ENCODE data around the gene RBM23. TPM values are rescaled to one million over a fixed set of nuclear protein-coding genes. Genes with fewer than 3 reads are reported as not detected.
A peak's percentile ranks its signal among the peaks of the same experiment; 100 is the strongest.
"Not testable (repeated sequence)": the region's sequence is repeated elsewhere in the genome, so short reads cannot be mapped to it uniquely, and the experiment has no call there.

RBM23 gene
- total RNA-seq, 2 experiments from 2014 or later: 79.0 to 79.6 TPM

GRCh38 chr14:22929961-22930364, 11.0 kb upstream of the RBM23 start:
- no peak overlapping the region for H3K4me3 Mint-ChIP-seq
- ChIA-PET POLR2A (interaction anchor here (0.7 to 1.0 kb wide), 3 partner anchors 26 to 59 kb away, joined by 3 read pairs; no protein-coding TSS in a partner anchor), CTCF (interaction anchor here (0.5 to 3.2 kb wide), 29 partner anchors 9 to 419 kb away, joined by 3 to 45 read pairs (median 7); partner anchors contain the start of genes AJUBA, CDH24, HAUS4 and RBM23)
- H3K9me3 Mint-ChIP-seq: no peaks in the 10 kb centered on the region
- DNase-seq: no peak
- no peaks in the 10 kb centered on the region for H3K27me3 Mint-ChIP-seq
- peaks cover 16% of the 10 kb centered on the region for H3K36me3 Mint-ChIP-seq (ENCODE audit: low read depth)
- peaks cover 27% of the 10 kb centered on the region for H3K4me1 Mint-ChIP-seq
- no peak overlapping the region for H3K27ac Mint-ChIP-seq

DNA sequence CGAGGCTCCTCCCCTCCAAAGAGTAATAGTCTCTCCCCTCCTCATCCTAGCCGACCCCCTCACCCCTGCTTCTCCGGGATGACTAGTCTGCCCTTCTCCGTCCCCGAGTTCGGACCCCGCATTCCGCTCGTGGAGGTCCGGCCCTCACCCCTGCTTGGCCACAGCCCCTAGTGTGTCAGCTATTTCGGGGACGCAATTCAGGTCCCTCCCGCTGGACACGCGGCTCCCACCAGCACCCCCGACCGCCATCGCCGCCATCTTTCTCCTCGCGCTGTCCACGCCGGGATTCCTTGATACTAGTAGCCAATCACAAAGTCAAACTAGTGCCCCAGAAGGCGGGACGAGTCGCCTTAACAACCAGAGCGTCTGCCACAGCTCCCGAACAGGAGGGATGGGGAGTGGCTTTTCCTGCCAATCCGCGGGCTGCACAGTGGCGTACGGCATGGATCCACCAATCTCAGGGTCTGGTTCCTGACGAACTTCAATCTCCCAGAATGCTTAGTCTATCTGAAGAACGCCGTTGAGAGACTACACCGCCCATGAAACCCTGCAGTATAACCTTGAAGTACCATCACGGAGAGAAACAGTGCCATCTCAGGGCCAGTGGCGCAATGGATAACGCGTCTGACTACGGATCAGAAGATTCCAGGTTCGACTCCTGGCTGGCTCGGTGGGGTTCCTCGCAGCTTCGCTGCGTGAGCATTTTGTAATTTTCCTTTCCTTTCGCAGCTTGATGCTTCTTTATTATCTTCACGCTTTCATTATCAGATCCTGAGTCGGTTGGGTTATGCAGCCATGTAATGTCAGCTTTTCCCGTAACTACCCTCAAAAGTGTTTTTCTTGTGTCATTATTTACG, 10.4 kb upstream of the RBM23 start, which contains the start of gene PRMT5:
TSS of gene PRMT5 (minus strand) at position 273 of the 857 bp plus-strand sequence. CDS start at position 258, 15 bp downstream.
- Mint-ChIP-seq H3K9me3 (no peaks in the 10 kb centered on the region), H3K27ac (no peak within 1 kb of the TSS), H3K4me3 (no peak within 1 kb of the TSS), H3K36me3 (ENCODE audit: low read depth) (peaks cover 20% of the 10 kb centered on the region), H3K27me3 (no peaks in the 10 kb centered on the region), H3K4me1 (peaks cover 27% of the 10 kb centered on the region)
- peak; percentile 99 for DNase-seq
- ChIA-PET CTCF (interaction anchor here (1.1 to 3.2 kb wide), 24 partner anchors 10 to 419 kb away, joined by 3 to 45 read pairs (median 7); partner anchors contain the start of genes AJUBA, CDH24, HAUS4 and RBM23), POLR2A (interaction anchor here (0.5 to 1.0 kb wide), 4 partner anchors 27 to 77 kb away, joined by 3 read pairs; no protein-coding TSS in a partner anchor)

DNA sequence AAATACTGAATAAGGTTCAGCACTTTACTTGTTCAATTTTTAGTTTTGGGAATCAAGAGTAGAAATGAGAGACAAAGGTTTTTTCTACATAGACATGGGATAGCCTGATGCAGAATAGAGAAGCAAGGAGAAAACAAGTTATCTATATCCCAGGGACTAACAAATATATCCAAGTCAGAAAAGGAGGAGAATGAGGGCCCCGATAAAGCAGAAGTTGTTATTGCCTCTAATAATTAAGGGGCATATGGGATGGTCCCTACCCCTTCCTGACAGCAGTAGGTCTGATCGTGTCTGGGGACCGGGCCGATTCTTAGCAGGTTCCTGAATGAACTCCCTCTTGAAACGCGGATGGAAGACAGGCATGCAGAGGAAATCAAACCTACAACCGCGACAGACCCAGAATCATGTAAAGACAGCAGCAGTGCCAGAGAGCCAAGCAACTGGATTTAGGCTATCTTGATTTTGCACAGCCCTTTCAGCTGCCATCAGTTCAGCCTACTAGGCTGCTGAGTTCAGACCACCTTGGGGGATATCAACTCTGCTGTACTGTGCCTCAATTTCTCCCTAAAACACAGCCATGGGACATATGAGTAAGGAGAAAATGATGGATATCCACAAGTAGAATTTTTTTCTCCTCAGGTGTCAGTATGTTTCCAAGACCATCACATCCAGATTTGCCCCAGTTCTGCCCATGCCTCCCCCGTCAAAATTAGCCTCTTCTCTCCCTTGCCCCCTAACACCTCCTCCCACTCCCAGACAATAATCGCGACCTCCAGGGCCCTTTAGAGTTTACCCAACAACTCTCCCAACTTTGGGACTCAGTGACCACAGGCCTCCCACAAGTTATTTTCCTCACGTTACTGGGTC, 9.5 kb upstream of the RBM23 start:
- Mint-ChIP-seq H3K27me3 (no peaks in the 10 kb centered on the region), H3K4me3 (no peak overlapping the region), H3K4me1 (peaks cover 27% of the 10 kb centered on the region), H3K9me3 (no peaks in the 10 kb centered on the region), H3K36me3 (ENCODE audit: low read depth) (peaks cover 24% of the 10 kb centered on the region), H3K27ac (no peak overlapping the region)
- CTCF ChIA-PET: interaction anchor here (0.7 to 3.2 kb wide), 21 partner anchors 10 to 372 kb away, joined by 3 to 45 read pairs (median 7); partner anchors contain the start of genes AJUBA, CDH24, DAD1 and HAUS4
- DNase-seq: peak; percentile 16
- POLR2A ChIA-PET: interaction anchor here (0.5 kb wide), 1 partner anchor 78 kb away, joined by 3 read pairs; no protein-coding TSS in a partner anchor

- H3K4me1 Mint-ChIP-seq: peaks cover 26% of the 10 kb centered on the region
- peaks cover 31% of the 10 kb centered on the region for H3K36me3 Mint-ChIP-seq (ENCODE audit: low read depth)
- H3K27me3 Mint-ChIP-seq: no peaks in the 10 kb centered on the region
- H3K4me3 Mint-ChIP-seq: no peak overlapping the region
- DNase-seq: no peak
- POLR2A ChIA-PET: no interaction called here
- H3K9me3 Mint-ChIP-seq: no peaks in the 10 kb centered on the region
- CTCF ChIA-PET: no interaction called here
- no peak overlapping the region for H3K27ac Mint-ChIP-seq
Measured at GRCh38 chr14:22926316-22926715, 7.4 kb upstream of the RBM23 start.

DNA sequence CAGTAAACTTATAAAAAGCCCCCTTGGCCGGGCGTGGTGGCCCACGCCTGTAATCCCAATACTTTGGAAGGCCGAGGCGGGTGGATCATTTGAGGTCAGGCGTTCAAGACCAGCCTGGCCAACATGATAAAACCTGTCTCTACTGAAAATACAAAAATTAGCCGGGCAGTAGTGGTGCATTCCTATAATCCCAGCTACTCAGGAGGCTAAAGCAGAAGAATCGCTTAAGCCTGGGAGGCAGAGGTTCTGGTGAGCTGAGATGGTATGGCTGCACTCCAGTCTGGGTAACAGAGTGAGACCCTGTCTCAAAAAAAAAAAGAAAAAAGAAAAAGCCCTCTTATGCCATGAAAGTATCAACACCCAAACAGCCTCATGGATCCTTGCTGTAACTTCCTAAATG, 6.6 kb upstream of the RBM23 start:
- no peak overlapping the region for H3K4me3 Mint-ChIP-seq
- CTCF ChIA-PET: no interaction called here

DNA sequence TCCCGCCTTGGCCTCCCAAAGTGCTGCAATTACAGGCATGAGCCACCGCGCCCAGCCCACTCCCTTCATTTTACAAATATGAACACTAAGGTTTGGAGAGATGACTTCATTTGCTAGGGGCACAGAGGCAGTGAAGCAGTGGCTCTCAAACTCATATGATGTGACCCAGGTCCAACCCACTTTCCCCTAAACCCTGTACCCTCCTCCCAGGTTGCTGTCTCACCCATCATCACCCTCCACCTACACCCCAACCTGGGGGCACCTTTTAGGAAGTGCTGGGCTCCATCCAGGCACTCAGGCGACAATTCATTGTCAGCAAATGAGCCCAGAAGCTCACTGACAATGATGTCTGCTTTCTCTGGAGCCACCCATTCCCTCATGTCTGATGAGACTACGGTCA, 4.8 kb upstream of the RBM23 start:
- DNase-seq: no peak
- peaks cover 43% of the 10 kb centered on the region for H3K36me3 Mint-ChIP-seq (ENCODE audit: low read depth)
- CTCF ChIA-PET: interaction anchor here (1.8 kb wide), 1 partner anchor 51 kb away, joined by 3 read pairs; no protein-coding TSS in a partner anchor

More for the DNA sequence above, 6.6 kb upstream of the RBM23 start:
- DNase-seq: no peak
- Mint-ChIP-seq H3K9me3 (no peaks in the 10 kb centered on the region), H3K4me1 (peaks cover 28% of the 10 kb centered on the region), H3K27ac (no peak overlapping the region), H3K27me3 (no peaks in the 10 kb centered on the region), H3K36me3 (ENCODE audit: low read depth) (peaks cover 34% of the 10 kb centered on the region)
- POLR2A ChIA-PET: no interaction called here

DNA sequence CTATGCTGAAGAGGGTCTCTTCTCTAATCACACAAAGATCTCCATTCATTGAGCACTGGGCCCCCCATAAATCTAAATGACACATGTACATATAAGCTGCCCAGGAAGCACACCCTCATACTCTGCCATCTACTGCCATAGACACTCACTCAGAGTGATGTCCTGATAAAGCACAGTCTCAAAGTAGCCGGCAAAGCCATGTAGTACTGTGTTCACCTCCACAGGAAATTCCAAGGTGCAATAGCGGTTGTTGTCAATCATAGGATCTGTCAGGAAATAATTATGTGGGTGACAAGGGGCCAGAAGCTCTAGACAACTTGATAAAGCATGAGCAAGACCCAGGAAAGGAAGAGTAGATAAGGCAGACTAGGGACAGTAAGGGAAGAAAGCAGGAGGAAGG, 3.3 kb upstream of the RBM23 start:
- CTCF ChIA-PET: interaction anchor here (1.8 kb wide), 1 partner anchor 49 kb away, joined by 3 read pairs; no protein-coding TSS in a partner anchor
- Mint-ChIP-seq H3K4me3 (no peak overlapping the region), H3K27me3 (no peaks in the 10 kb centered on the region), H3K27ac (no peak overlapping the region), H3K9me3 (no peaks in the 10 kb centered on the region), H3K36me3 (ENCODE audit: low read depth) (peaks cover 52% of the 10 kb centered on the region), H3K4me1 (peaks cover 43% of the 10 kb centered on the region)
- POLR2A ChIA-PET: no interaction called here
- no peak for DNase-seq

More for the DNA sequence above, 4.8 kb upstream of the RBM23 start:
- POLR2A ChIA-PET: no interaction called here
- no peak overlapping the region for H3K27ac Mint-ChIP-seq
- no peaks in the 10 kb centered on the region for H3K27me3 Mint-ChIP-seq
- peaks cover 42% of the 10 kb centered on the region for H3K4me1 Mint-ChIP-seq
- H3K4me3 Mint-ChIP-seq: no peak overlapping the region
- H3K9me3 Mint-ChIP-seq: no peaks in the 10 kb centered on the region

DNA sequence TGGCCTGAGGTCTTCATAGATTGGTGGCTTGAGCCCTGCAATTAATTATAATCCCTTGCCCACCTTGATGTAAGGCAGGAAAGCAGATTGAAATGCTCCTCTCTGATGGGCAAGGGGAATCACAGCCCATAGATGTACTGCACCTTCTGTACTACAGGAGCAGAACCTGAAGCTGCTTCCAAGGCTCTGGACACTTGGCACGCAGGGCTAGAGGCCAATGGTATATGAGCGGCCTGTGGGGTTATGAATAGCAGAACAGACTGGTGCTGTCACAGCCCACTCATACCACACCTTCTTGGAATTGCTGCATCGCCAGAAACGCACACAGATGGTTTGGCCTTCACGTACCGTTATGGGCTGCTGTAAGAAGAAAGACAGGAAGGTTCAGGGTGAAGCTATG, 1.7 kb upstream of the RBM23 start:
- Mint-ChIP-seq H3K4me1 (peaks cover 43% of the 10 kb centered on the region), H3K4me3 (no peak overlapping the region), H3K27me3 (no peaks in the 10 kb centered on the region), H3K9me3 (no peaks in the 10 kb centered on the region), H3K36me3 (ENCODE audit: low read depth) (peaks cover 49% of the 10 kb centered on the region), H3K27ac (no peak overlapping the region)
- ChIA-PET POLR2A (no interaction called here), CTCF (interaction anchor here (0.9 to 5.9 kb wide), 6 partner anchors 9 to 360 kb away, joined by 3 to 45 read pairs (median 6); partner anchors contain the start of genes CDH24 and PRMT5)
- DNase-seq: no peak

- CTCF ChIA-PET: interaction anchor here (0.6 to 5.9 kb wide), 10 partner anchors 10 to 359 kb away, joined by 3 to 45 read pairs (median 6); partner anchors contain the start of genes CDH24 and PRMT5
- no peaks in the 10 kb centered on the region for H3K9me3 Mint-ChIP-seq
- peaks cover 45% of the 10 kb centered on the region for H3K4me1 Mint-ChIP-seq
- POLR2A ChIA-PET: interaction anchor here (1.3 kb wide), 1 partner anchor 36 kb away, joined by 3 read pairs; no protein-coding TSS in a partner anchor
- peak overlapping the region; percentile 91 for H3K4me3 Mint-ChIP-seq
- peak overlapping the region; percentile 100 for H3K27ac Mint-ChIP-seq
- H3K36me3 Mint-ChIP-seq (ENCODE audit: low read depth): peaks cover 43% of the 10 kb centered on the region
- DNase-seq: no peak
- H3K27me3 Mint-ChIP-seq: no peaks in the 10 kb centered on the region
Measured at GRCh38 chr14:22919601-22919921, 612 bp upstream of the RBM23 start.

GRCh38 chr14:22915886-22916521, 2.9 kb downstream of the RBM23 start:
- Mint-ChIP-seq H3K4me3 (no peak overlapping the region), H3K4me1 (peaks cover 52% of the 10 kb centered on the region), H3K36me3 (ENCODE audit: low read depth) (peaks cover 43% of the 10 kb centered on the region), H3K27me3 (no peaks in the 10 kb centered on the region), H3K9me3 (no peaks in the 10 kb centered on the region), H3K27ac (peak overlapping the region; percentile 3)
- DNase-seq: no peak
- ChIA-PET POLR2A (no interaction called here), CTCF (interaction anchor here (0.9 to 5.9 kb wide), 7 partner anchors 11 to 346 kb away, joined by 3 to 45 read pairs (median 5); partner anchors contain the start of gene PRMT5)

DNA sequence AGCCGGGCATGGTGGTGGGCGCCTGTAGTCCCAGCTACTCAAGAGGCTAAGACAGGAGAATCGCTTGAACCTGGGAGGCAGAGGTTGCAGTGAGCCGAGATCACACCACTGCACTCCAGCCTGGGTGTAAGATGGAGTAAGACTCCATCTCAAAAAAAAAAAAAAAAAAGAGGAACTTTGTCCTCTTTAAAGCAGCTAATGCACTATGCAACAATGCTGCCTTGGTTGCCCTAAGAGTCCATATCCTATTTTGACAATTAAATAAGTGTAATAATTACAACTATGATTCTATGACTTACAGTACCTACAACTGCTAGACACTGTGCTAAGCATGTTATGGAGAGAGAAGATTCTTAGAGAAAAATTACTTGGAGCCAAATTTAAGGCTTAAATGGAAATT, 4.1 kb downstream of the RBM23 start:
- CTCF ChIA-PET: interaction anchor here (0.6 to 2.5 kb wide), 5 partner anchors 12 to 345 kb away, joined by 3 to 11 read pairs (median 5); no protein-coding TSS in a partner anchor
- H3K27ac Mint-ChIP-seq, DNase-seq, H3K9me3 Mint-ChIP-seq, POLR2A ChIA-PET, H3K4me3 Mint-ChIP-seq, H3K27me3 Mint-ChIP-seq: not testable (repeated sequence)
- H3K36me3 Mint-ChIP-seq (ENCODE audit: low read depth): peaks cover 40% of the 10 kb centered on the region
- peaks cover 46% of the 10 kb centered on the region for H3K4me1 Mint-ChIP-seq

- POLR2A ChIA-PET: no interaction called here
- no peak overlapping the region for H3K27ac Mint-ChIP-seq
Measured at GRCh38 chr14:22910916-22911315, 8.0 kb downstream of the RBM23 start.

More at GRCh38 chr14:22910916-22911315, 8.0 kb downstream of the RBM23 start:
- no peak for DNase-seq
- Mint-ChIP-seq H3K4me3 (no peak overlapping the region), H3K4me1 (peaks cover 24% of the 10 kb centered on the region), H3K9me3 (no peaks in the 10 kb centered on the region), H3K27me3 (no peaks in the 10 kb centered on the region), H3K36me3 (ENCODE audit: low read depth) (peaks cover 42% of the 10 kb centered on the region)
- CTCF ChIA-PET: interaction anchor here (0.9 to 1.2 kb wide), 5 partner anchors 10 to 341 kb away, joined by 3 to 4 read pairs (median 3); no protein-coding TSS in a partner anchor

Data from activated CD4-positive, alpha-beta T cell treated with anti-CD3 and anti-CD28 coated beads, Interleukin-2, amount 10 ng/mL, durations not matched to agents 7 days and 5 days (primary cell).